Neuronal stem cell (in vitro differentiated cells): Measurements from ENCODE around the gene MID1IP1.

ENCODE experiments used
- DNase-seq: peaks from one replicate; pipeline ENCODE4 v3.0.0-alpha.2; 2013; ENCODE audit warnings: low spot score
- H2AFZ ChIP-seq: one replicate; pipeline ENCODE4 v1.6.1; 2013; ENCODE audit warnings: mild to moderate bottlenecking, low read length, inconsistent platforms
- H2AK5ac ChIP-seq: 2 replicates; pipeline ENCODE4 v1.6.1; 2013; ENCODE audit warnings: low read depth, mild to moderate bottlenecking, inconsistent platforms, low read length, moderate library complexity, mixed read lengths
- H2BK120ac ChIP-seq: 2 replicates; pipeline ENCODE4 v1.6.1; 2013; ENCODE audit warnings: low read depth, mild to moderate bottlenecking, inconsistent platforms, low read length, moderate library complexity, mixed read lengths
- H2BK12ac ChIP-seq: one replicate; pipeline ENCODE4 v1.6.1; 2013; ENCODE audit warnings: low read length, inconsistent platforms
- H2BK15ac ChIP-seq: 2 replicates; pipeline ENCODE4 v1.6.1; 2013; ENCODE audit warnings: mild to moderate bottlenecking, low read length, inconsistent platforms, mixed read lengths
- H2BK5ac ChIP-seq: one replicate; pipeline ENCODE4 v1.6.1; 2013; ENCODE audit warnings: inconsistent platforms, mild to moderate bottlenecking, low read length, moderate library complexity
- H3K14ac ChIP-seq: one replicate; pipeline ENCODE4 v1.6.1; 2013; ENCODE audit warnings: low read length, inconsistent platforms
- H3K18ac ChIP-seq: 2 replicates; pipeline ENCODE4 v1.6.1; 2013; ENCODE audit warnings: low read length, inconsistent platforms
- H3K23ac ChIP-seq: 2 replicates; pipeline ENCODE4 v1.6.1; 2013; ENCODE audit warnings: low read depth, mild to moderate bottlenecking, mixed read lengths, low read length, inconsistent platforms; ENCODE audit not compliant: poor library complexity
- H3K27ac ChIP-seq: replicated peaks from 3 replicates; pipeline ENCODE4 v1.5.1; 2013; ENCODE audit warnings: low read length, inconsistent platforms
- H3K27me3 ChIP-seq, 3 experiments: 2 replicates each; pipeline ENCODE4 v1.6.1; 2013; ENCODE audit warnings: low read length in 3 of 3, mild to moderate bottlenecking in 2 of 3, inconsistent platforms in 1 of 3, low read depth in 1 of 3, mixed read lengths in 1 of 3, moderate library complexity in 1 of 3; ENCODE audit not compliant: control insufficient read depth in 3 of 3, insufficient read depth in 3 of 3
- H3K36me3 ChIP-seq, 2 donors: replicated peaks in 1 of 2; 2 replicates each; pipeline ENCODE4 v1.6.1; 2013; ENCODE audit warnings: low read length in 2 of 2; ENCODE audit not compliant: control insufficient read depth in 2 of 2, insufficient read depth in 2 of 2
- H3K4ac ChIP-seq: 2 replicates; pipeline ENCODE4 v1.6.1; 2013; ENCODE audit warnings: inconsistent platforms, mild to moderate bottlenecking, low read length, moderate library complexity
- H3K4me1 ChIP-seq, 2 donors: 1 replicate in 1 of 2; 2 replicates in 1 of 2; pipeline ENCODE4 v1.6.1; 2013; ENCODE audit warnings: low read length in 2 of 2, low read depth in 1 of 2; ENCODE audit not compliant: control insufficient read depth in 2 of 2, insufficient read depth in 1 of 2
- H3K4me2 ChIP-seq: one replicate; pipeline ENCODE4 v1.6.1; 2013; ENCODE audit warnings: mild to moderate bottlenecking, low read length, inconsistent platforms; ENCODE audit not compliant: insufficient read depth, poor library complexity, severe bottlenecking
- H3K4me3 ChIP-seq, 2 donors: 2 replicates each; pipeline ENCODE4 v1.5.1; 2013; ENCODE audit warnings: low read length in 2 of 2, mild to moderate bottlenecking in 2 of 2, inconsistent platforms in 1 of 2, moderate library complexity in 1 of 2
- H3K79me1 ChIP-seq: one replicate; pipeline ENCODE4 v1.6.1; 2013; ENCODE audit warnings: low read depth, mild to moderate bottlenecking, inconsistent platforms, low read length, moderate library complexity
- H3K9ac ChIP-seq: one replicate; pipeline ENCODE4 v1.6.1; 2013; ENCODE audit warnings: mild to moderate bottlenecking, low read depth, low read length, inconsistent platforms; ENCODE audit not compliant: poor library complexity
- H3K9me3 ChIP-seq, 2 donors: replicated peaks in 1 of 2; 2 replicates each; pipeline versions ENCODE3 to v1.6.1; 2013; ENCODE audit warnings: low read length in 2 of 2, mild to moderate bottlenecking in 2 of 2, inconsistent platforms in 1 of 2, low read depth in 1 of 2, mixed read lengths in 1 of 2, moderate library complexity in 1 of 2; ENCODE audit not compliant: control insufficient read depth in 2 of 2, insufficient read depth in 1 of 2
- H4K8ac ChIP-seq: one replicate; pipeline ENCODE4 v1.6.1; 2013; ENCODE audit warnings: low read depth, mild to moderate bottlenecking, inconsistent platforms, low read length, moderate library complexity
- H4K91ac ChIP-seq: one replicate; pipeline ENCODE4 v1.6.1; 2013; ENCODE audit warnings: low read length, low read depth, mild to moderate bottlenecking, inconsistent platforms; ENCODE audit not compliant: poor library complexity
- WGBS, 2 donors: extraction: QIAGEN DNeasy Blood & Tissue Kit; methylation state at CpG; one replicate each; pipeline ENCODE4 v1.1.7; 2013; ENCODE audit warnings: missing lambda C conversion rate in 2 of 2, mixed read lengths in 1 of 2; ENCODE audit not compliant: insufficient read length in 2 of 2, insufficient replicate concordance in 1 of 2; ENCODE audit errors: extremely low coverage in 2 of 2; 5-methylcytosine and 5-hydroxymethylcytosine counted together

The MID1IP1 gene

DNA sequence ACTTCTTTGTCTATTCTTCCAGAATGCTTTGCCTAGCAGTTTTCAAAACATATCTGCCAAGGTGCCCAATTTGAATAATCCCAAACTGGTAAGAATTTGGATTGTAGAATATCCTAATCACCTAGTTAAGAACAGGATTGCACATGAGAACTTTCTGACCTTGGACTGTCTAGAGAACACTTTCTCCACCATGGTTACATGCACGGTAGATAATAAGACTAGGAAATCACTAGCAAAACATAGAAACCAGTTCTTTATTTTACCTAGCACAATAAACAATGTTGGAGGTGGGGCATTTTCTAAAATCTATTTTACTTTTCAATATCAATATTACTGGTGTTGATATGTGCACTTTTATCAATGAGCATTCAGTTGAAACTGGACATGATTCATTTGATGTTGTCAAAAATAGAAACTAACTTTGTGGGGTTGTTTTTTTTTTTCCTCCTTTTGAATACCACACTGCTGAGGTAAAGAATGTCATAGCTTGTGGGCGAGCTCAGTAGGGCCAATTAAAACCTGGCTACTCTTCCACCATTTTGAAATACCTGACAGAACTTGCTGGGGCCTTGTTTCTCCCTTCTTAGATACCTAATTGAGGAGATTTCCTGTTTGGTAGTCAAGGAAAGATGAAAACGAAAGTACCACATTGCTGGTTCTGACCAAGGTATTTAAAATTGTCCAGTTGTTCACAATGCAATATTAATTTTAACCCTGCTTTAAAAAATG, 10.4 kb downstream of the MID1IP1 start:
- H3K4me1 ChIP-seq: no peaks in the 10 kb centered on the region
- H4K91ac ChIP-seq: no peak overlapping the region
- H3K27ac ChIP-seq: no peak overlapping the region
- H2AFZ ChIP-seq: no peak overlapping the region
- no peaks in the 10 kb centered on the region for H3K36me3 ChIP-seq
- H3K9ac ChIP-seq: no peak overlapping the region
- H4K8ac ChIP-seq: no peak overlapping the region
- H2AK5ac ChIP-seq: no peak overlapping the region
- H2BK120ac ChIP-seq: no peak overlapping the region
- no peak overlapping the region for H3K4ac ChIP-seq
- no peak overlapping the region for H3K14ac ChIP-seq
- no peak overlapping the region for H3K4me3 ChIP-seq
- H3K4me2 ChIP-seq: no peak overlapping the region
- no peak overlapping the region for H3K23ac ChIP-seq
- H2BK15ac ChIP-seq: no peak overlapping the region
- H3K9me3 ChIP-seq: peaks cover 0 to 3% of the 10 kb centered on the region in 2 donors
- H2BK5ac ChIP-seq: no peak overlapping the region
- no peaks in the 10 kb centered on the region for H3K79me1 ChIP-seq
- WGBS, 2 donors: no CpG with 5 or more reads among the region's 3 CpGs
- H3K18ac ChIP-seq: no peak overlapping the region
- H3K27me3 ChIP-seq: no peaks in the 10 kb centered on the region
- H2BK12ac ChIP-seq: no peak overlapping the region
- no peak for DNase-seq

DNA sequence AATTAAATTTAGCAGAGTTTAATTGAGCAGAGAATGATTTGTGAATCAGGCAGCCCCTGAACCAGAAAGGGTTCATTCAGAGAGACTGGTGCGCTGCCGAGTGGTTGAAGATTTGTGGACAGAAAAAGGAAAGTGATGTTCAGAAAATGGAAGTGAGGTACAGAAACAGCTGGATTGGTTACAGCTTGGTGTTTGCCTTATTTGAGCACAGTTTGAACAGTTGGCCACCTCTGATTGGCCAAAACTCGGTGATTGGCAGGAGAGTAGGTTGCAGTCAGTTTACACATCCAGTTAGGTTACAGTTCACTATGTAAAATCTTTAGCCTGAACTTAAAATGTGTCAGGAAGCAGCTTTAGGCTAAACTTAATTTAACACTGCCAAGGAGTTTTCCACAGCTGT, 14.9 kb downstream of the MID1IP1 start:
- Histone ChIP-seq H3K23ac (no peak overlapping the region), H2BK5ac (no peak overlapping the region), H4K8ac (no peak overlapping the region), H2BK12ac (no peak overlapping the region), H3K9ac (no peak overlapping the region), H4K91ac (no peak overlapping the region), H3K27ac (no peak overlapping the region), H2BK120ac (no peak overlapping the region), H3K36me3 (no peaks in the 10 kb centered on the region), H3K4me2 (no peak overlapping the region), H3K79me1 (no peaks in the 10 kb centered on the region), H3K4me1 (no peaks in the 10 kb centered on the region), H3K14ac (no peak overlapping the region), H3K9me3 (peaks cover 0 to 3% of the 10 kb centered on the region in 2 donors), H3K4ac (no peak overlapping the region), H3K18ac (no peak overlapping the region), H3K27me3 (no peaks in the 10 kb centered on the region), H2AK5ac (no peak overlapping the region), H2BK15ac (no peak overlapping the region), H2AFZ (peak overlapping the region; percentile 65), H3K4me3 (no peak overlapping the region)
- no peak for DNase-seq
- no CpG with 5 or more reads among the region's 3 CpGs for WGBS, 2 donors

DNA sequence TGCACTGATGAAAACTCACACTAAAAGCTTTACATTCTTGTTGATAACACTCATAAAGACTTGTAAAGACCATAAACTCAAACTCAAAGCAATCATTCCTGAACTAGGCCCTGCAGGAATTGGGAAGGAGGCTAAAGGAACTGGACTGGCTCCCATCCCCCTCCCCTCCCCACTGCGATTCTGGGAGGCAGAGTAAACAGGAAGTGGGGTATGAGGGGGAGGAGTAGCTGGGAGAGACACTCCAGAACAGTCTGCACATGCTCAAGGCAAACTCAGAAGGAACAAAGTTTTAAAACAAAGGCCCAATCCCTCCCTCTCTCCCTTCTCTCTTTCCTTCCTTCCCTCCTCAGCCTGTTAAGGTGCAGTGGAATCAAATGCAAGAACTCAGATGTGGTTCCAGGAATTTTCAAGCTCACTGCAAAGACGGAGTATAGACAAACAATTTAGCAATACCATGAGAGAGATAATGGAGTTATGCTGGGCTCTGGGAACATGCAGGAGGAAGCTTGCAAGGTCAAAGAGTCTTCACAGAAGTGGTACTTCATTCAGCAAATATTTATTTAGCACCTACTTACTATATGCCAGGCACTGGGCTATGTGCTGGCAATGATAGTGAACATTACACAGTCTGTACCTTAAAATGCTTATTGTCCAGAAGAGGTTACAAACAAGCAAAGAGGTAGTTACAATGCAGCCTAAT, 15.9 kb downstream of the MID1IP1 start:
- Histone ChIP-seq H3K23ac (no peak overlapping the region), H2BK5ac (no peak overlapping the region), H2AK5ac (no peak overlapping the region), H3K9me3 (peaks cover 0 to 3% of the 10 kb centered on the region in 2 donors), H3K27ac (no peak overlapping the region), H3K4ac (no peak overlapping the region), H4K8ac (no peak overlapping the region), H3K18ac (no peak overlapping the region), H2AFZ (peak overlapping the region; percentile 65), H3K79me1 (no peaks in the 10 kb centered on the region), H4K91ac (no peak overlapping the region), H2BK120ac (no peak overlapping the region), H3K4me1 (no peaks in the 10 kb centered on the region), H2BK12ac (no peak overlapping the region), H3K14ac (no peak overlapping the region), H3K4me2 (no peak overlapping the region), H3K36me3 (no peaks in the 10 kb centered on the region), H3K27me3 (no peaks in the 10 kb centered on the region), H2BK15ac (no peak overlapping the region), H3K9ac (no peak overlapping the region), H3K4me3 (no peak overlapping the region)
- no CpG with 5 or more reads among the region's 2 CpGs for WGBS, 2 donors
- no peak for DNase-seq

DNA sequence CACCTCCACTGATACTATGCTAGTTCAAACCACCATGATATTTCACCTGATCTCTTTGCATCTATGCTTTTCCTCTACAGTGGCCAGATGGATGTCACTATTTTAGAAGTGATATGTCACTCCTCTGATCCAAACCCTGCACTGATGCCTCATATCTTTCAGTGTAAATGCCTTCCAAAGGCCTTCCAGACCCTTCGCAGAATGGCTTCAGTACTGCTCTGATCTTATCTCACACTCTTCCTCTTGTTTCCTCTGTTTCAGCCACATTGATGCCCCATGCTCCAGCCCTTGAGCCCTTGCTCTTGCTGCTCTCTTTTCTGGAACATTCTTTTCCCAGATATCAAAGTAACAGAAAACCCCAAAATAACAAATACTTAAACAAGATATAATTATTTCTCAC, 17.9 kb downstream of the MID1IP1 start:
- Histone ChIP-seq H3K18ac (no peak overlapping the region), H3K9ac (no peak overlapping the region), H3K14ac (no peak overlapping the region), H3K4me3 (no peak overlapping the region), H3K4ac (no peak overlapping the region), H3K23ac (no peak overlapping the region), H2BK12ac (no peak overlapping the region), H3K36me3 (no peaks in the 10 kb centered on the region), H4K91ac (no peak overlapping the region), H2AFZ (no peak overlapping the region), H3K4me2 (no peak overlapping the region), H3K27me3 (no peaks in the 10 kb centered on the region), H2BK120ac (no peak overlapping the region), H3K27ac (no peak overlapping the region), H2AK5ac (no peak overlapping the region), H4K8ac (no peak overlapping the region), H3K79me1 (no peaks in the 10 kb centered on the region), H2BK15ac (no peak overlapping the region), H2BK5ac (no peak overlapping the region), H3K4me1 (no peaks in the 10 kb centered on the region), H3K9me3 (no peaks in the 10 kb centered on the region)
- no CpG with 5 or more reads among the region's 1 CpG for WGBS, 2 donors
- DNase-seq: no peak
